ENCODE results near the gene FUOM. TPM values are rescaled to one million over a fixed set of nuclear protein-coding genes. Genes with fewer than 3 reads are reported as not detected.

The FUOM gene
- total and polyA plus RNA-seq, 2 of the 8 experiments (the other 6 are each of a cell fraction or from before 2014, with no cell fraction given): 22.0 to 30.4 TPM

GRCh38 chr10:133339708-133340380 lies 18.0 kb downstream of the FUOM start:
- Histone ChIP-seq H4K20me1 (replicated peaks in 1 of 2; ENCODE audit: control insufficient read depth in 1 of 2, insufficient read depth in 2 of 2, low read length in 2 of 2) (peaks cover 0 to 20% of the 10 kb centered on the region in 2 experiments), H3K79me2 (ENCODE audit: control insufficient read depth in 1 of 2, insufficient read depth in 2 of 2, low read length in 2 of 2) (no peaks in the 10 kb centered on the region), H3K56ac (replicated peaks; ENCODE audit: insufficient read length, low read depth, low read length) (no peak overlapping the region), H2BK5ac (ENCODE audit: low read depth, low read length) (no peak overlapping the region), H3K9ac (replicated peaks in 1 of 4; ENCODE audit: extremely low read depth in 1 of 4, low read depth in 3 of 4, low read length in 3 of 4) (no peak overlapping the region), H3K23ac (ENCODE audit: insufficient read length) (no peak overlapping the region), H3K4me2 (ENCODE audit: insufficient read depth in 1 of 2, low read depth in 2 of 2, low read length in 2 of 2) (no peak overlapping the region), H2AK5ac (ENCODE audit: low read depth, low read length) (0 out of 2 replicates have a peak overlapping the region, but pooled peaks have one; percentile 24), H3K23me2 (ENCODE audit: low read depth, low read length) (peaks cover 31% of the 10 kb centered on the region; the same call in 1 of the 2 replicates), H3K18ac (ENCODE audit: extremely low read depth, low read length) (no peak overlapping the region), H2BK120ac (replicated peaks; ENCODE audit: low read depth, low read length) (no peak overlapping the region), H3K4me3 (ENCODE audit: extremely low read depth in 1 of 4, insufficient read depth in 2 of 4, low read depth in 3 of 4, low read length in 4 of 4) (no peak overlapping the region), H2AFZ (ENCODE audit: low read length) (no peak overlapping the region), H2BK15ac (ENCODE audit: low read length) (no peak overlapping the region), H3K9me3 (ENCODE audit: insufficient read depth in 2 of 2, low read depth in 1 of 2, low read length in 1 of 2) (peaks cover 0 to 4% of the 10 kb centered on the region in 2 experiments; a peak in 1 of 4 replicates), H3K4ac (replicated peaks; ENCODE audit: insufficient read length, low read depth, low read length) (no peak overlapping the region), H3K79me1 (ENCODE audit: low read depth, low read length) (no peaks in the 10 kb centered on the region), H3K36me3 (ENCODE audit: control insufficient read depth in 2 of 4, insufficient read depth in 4 of 4, low read length in 3 of 4) (no peaks in the 10 kb centered on the region; a peak in 1 of 8 replicates), H3K4me1 (replicated peaks in 1 of 4; ENCODE audit: control insufficient read depth in 3 of 4, insufficient read depth in 4 of 4, low read length in 3 of 4) (peaks cover 0 to 16% (median 7%) of the 10 kb centered on the region in 4 experiments; a peak in 6 of 7 replicates), H3K27ac (ENCODE audit: low read depth, low read length) (no peak overlapping the region), H4K5ac (ENCODE audit: insufficient read length, low read depth, low read length) (no peak overlapping the region), H2BK20ac (ENCODE audit: low read length) (0 out of 2 replicates have a peak overlapping the region, but pooled peaks have one; percentile 61), H3K27me3 (replicated peaks in 1 of 4; ENCODE audit: control insufficient read depth in 3 of 4, extremely low read depth in 1 of 4, insufficient read depth in 3 of 4, low read length in 3 of 4) (peaks cover 20 to 39% (median 35%) of the 10 kb centered on the region in 4 experiments), H2BK12ac (ENCODE audit: low read depth, low read length) (no peak overlapping the region), H4K91ac (replicated peaks; ENCODE audit: insufficient read length, low read length) (no peak overlapping the region), H3K14ac (ENCODE audit: insufficient read length) (no peak overlapping the region), H4K8ac (ENCODE audit: extremely low read depth, insufficient read depth, low read length) (no peak overlapping the region)
- POLR2A ChIA-PET (ENCODE audit: partially characterized antibody): interaction anchor here (1.5 kb wide), 1 partner anchor 13 kb away, joined by 5 read pairs; no protein-coding TSS in a partner anchor
- DNase-seq (ENCODE audit: low read depth in 1 of 2, low spot score in 2 of 2): no peak
- CTCF ChIA-PET (ENCODE audit: partially characterized antibody): interaction anchor here (0.6 to 2.3 kb wide), 3 partner anchors 10 to 14 kb away, joined by 3 to 7 read pairs (median 6); no protein-coding TSS in a partner anchor
- WGBS, 2 experiments (ENCODE audit: extremely low coverage in 1 of 2, insufficient coverage in 1 of 2, insufficient read length in 1 of 2, insufficient replicate concordance in 2 of 2, low coverage in 1 of 2, low lambda C conversion rate in 2 of 2, missing lambda C conversion rate in 1 of 2): 89% methylated on average over 10 of the region's 13 CpGs; no CpG with 5 or more reads in 1 of the 2 experiments
- FAIRE-seq: no peak
